ENCODE measurements around the gene POC5. TPM values are rescaled to one million over a fixed set of nuclear protein-coding genes. Genes with fewer than 3 reads are reported as not detected.

Gene POC5
- total and polyA plus RNA-seq, 2 of the 8 experiments (the other 6 are each of a cell fraction or from before 2014, with no cell fraction given) = 11.2 to 12.1 TPM

DNA sequence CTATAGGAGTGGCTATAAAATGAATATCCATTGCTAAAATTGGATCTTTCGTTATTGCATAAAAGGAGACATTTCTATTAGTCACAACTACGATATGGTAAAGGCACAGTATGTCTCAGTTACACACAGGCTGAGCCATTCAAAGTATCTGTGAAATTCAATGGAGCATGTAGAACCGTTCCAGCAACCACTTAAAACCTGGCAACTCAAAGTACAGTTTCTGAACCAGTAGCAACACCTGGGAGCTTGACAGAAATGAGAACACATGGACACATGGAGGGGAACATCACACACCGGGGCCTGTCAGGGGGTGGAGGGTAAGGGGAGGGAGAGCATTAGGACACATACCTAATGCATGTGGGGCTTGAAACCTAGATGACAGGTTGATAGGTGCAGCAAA lies 15.4 kb downstream of the POC5 start (continued):
- TF ChIP-seq, protein P1, sequence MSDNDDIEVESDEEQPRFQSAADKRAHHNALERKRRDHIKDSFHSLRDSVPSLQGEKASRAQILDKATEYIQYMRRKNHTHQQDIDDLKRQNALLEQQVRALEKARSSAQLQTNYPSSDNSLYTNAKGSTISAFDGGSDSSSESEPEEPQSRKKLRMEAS (IDR thresholded peaks at IDR 0.05) = no peak
- TF ChIP-seq NANOG (IDR thresholded peaks at IDR 0.05; ENCODE audit: insufficient read depth, low read depth, low read length, poor library complexity, severe bottlenecking) (no peak), NRF1 (IDR thresholded peaks at IDR 0.05; ENCODE audit: low read depth, low read length) (no peak), POLR2A (IDR thresholded peaks at IDR 0.05; ENCODE audit: control extremely low read depth in 1 of 2, low read depth in 2 of 2, low read length in 2 of 2) (no peak), JUN (IDR thresholded peaks at IDR 0.05; ENCODE audit: low read depth, low read length) (no peak), CREB1 (IDR thresholded peaks at IDR 0.05) (no peak), JUND (IDR thresholded peaks at IDR 0.05; ENCODE audit: low read length) (no peak)

All from H1 (cell line).